Measurements from ENCODE around the gene GAS2L1.

Gene GAS2L1

GRCh38 chr22:29275819-29276565 lies 30.5 kb upstream of the GAS2L1 start:
- no peak for DNase-seq (ENCODE audit: low spot score)

- DNase-seq (ENCODE audit: low spot score), result no peak
Observed at GRCh38 chr22:29277927-29278326, 28.5 kb upstream of the GAS2L1 start.

GRCh38 chr22:29284196-29284595 lies 22.3 kb upstream of the GAS2L1 start:
- no peak for DNase-seq (ENCODE audit: low spot score)

GRCh38 chr22:29288837-29289236 lies 17.6 kb upstream of the GAS2L1 start:
- DNase-seq (ENCODE audit: low spot score), result no peak

- no peak for DNase-seq (ENCODE audit: low spot score)
Observed at GRCh38 chr22:29290061-29290460, 16.4 kb upstream of the GAS2L1 start.

- no peak for DNase-seq (ENCODE audit: low spot score)
Observed at GRCh38 chr22:29291215-29291614, 15.2 kb upstream of the GAS2L1 start.

GRCh38 chr22:29292379-29292778 lies 14.1 kb upstream of the GAS2L1 start:
- no peak for DNase-seq (ENCODE audit: low spot score)

- DNase-seq (ENCODE audit: low spot score), result no peak
Observed at GRCh38 chr22:29298641-29299040, 7.8 kb upstream of the GAS2L1 start.

- DNase-seq (ENCODE audit: low spot score), result no peak
Observed at GRCh38 chr22:29299136-29299900, 7.1 kb upstream of the GAS2L1 start.

GRCh38 chr22:29300467-29300806 lies 6.0 kb upstream of the GAS2L1 start:
- no peak for DNase-seq (ENCODE audit: low spot score)

GRCh38 chr22:29300807-29301601 lies 5.4 kb upstream of the GAS2L1 start:
- DNase-seq (ENCODE audit: low spot score), result no peak

- no peak for DNase-seq (ENCODE audit: low spot score)
Observed at GRCh38 chr22:29301716-29302401, 4.6 kb upstream of the GAS2L1 start.

GRCh38 chr22:29302402-29302680 lies 4.1 kb upstream of the GAS2L1 start:
- DNase-seq (ENCODE audit: low spot score), result no peak

GRCh38 chr22:29302681-29303465 lies 3.6 kb upstream of the GAS2L1 start:
- DNase-seq (ENCODE audit: low spot score), result no peak

GRCh38 chr22:29305836-29306174 lies 645 bp upstream of the GAS2L1 start:
- DNase-seq (ENCODE audit: low spot score), result no peak

- DNase-seq (ENCODE audit: low spot score), result peak; percentile 70
Observed at GRCh38 chr22:29306835-29307595, 565 bp downstream of the GAS2L1 start.

GRCh38 chr22:29307596-29308147 lies 1.2 kb downstream of the GAS2L1 start:
- peak; percentile 34 for DNase-seq (ENCODE audit: low spot score)

GRCh38 chr22:29308148-29308790 lies 1.8 kb downstream of the GAS2L1 start:
- no peak for DNase-seq (ENCODE audit: low spot score)

GRCh38 chr22:29308791-29309262 lies 2.4 kb downstream of the GAS2L1 start:
- peak; percentile 32 for DNase-seq (ENCODE audit: low spot score)
